ENCODE data around the gene DLL1. TPM values are rescaled to one million over a fixed set of nuclear protein-coding genes. Genes with fewer than 3 reads are reported as not detected.

The DLL1 gene
- total RNA-seq, 1 donor = 0.36 TPM

DNA sequence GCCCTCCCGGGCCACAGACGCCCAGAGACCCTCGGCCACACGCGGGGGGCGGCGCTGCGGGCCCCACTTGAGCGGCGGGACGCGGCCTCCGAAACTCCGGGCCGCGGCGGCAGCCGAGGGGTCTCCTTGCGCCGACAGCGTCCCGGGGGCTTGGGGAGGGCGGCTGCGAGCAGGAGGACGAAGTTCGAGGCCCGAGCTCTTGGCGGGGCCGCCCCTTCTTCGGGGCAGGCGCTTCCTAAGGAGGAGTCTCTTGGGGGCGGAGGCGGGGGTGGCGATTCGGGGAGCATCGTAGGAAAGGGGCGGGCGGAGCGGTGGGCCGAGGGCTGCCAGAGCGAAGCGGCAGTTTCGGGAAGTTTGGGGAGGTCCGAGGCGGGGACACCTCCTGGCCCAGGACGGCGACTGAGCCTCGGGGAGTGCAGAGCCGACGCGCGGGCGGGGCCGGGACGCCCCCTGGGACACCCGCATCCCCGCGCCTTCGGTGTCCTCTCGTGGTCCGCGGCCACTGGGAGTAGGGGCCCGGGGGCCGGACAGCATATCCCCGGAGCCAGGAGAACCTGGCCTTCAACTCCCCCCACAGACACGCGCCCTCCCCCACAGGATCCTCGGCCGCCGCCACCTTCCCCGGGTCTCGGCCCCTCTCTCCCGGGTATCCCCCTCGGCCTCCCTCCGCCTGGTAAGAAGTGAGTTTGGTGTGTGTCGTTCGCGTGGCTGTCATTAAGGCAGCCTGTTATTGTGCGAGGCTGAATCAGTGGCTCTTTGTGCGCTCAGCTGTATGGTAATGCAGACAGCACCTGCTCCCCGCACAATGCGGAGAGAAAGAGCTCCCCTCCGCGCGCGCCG, 613 bp upstream of the DLL1 start:
- Histone ChIP-seq H2AFZ (ENCODE audit: low read length) (no peak overlapping the region), H3K36me3 (ENCODE audit: insufficient read depth, low read length) (no peaks in the 10 kb centered on the region), H3K27ac (ENCODE audit: low read depth, low read length) (no peak overlapping the region), H3K79me2 (ENCODE audit: insufficient read depth, low read length) (no peaks in the 10 kb centered on the region), H3K9me3 (ENCODE audit: low read depth, low read length) (no peaks in the 10 kb centered on the region), H3K4me1 (ENCODE audit: insufficient read depth, low read length) (no peaks in the 10 kb centered on the region), H3K27me3 (ENCODE audit: insufficient read depth, low read length) (peaks cover 89% of the 10 kb centered on the region), H3K4me3 (ENCODE audit: insufficient read depth, low read length) (peak overlapping the region; percentile 35), H4K20me1 (ENCODE audit: insufficient read depth, low read length) (no peaks in the 10 kb centered on the region), H3K4me2 (ENCODE audit: insufficient read depth, low read length) (peak overlapping the region; percentile 57)
- no peak for TF ChIP-seq CTCF (IDR thresholded peaks at IDR 0.05; ENCODE audit: extremely low read depth, low read depth, low read length)
- peak; percentile 76 for DNase-seq (ENCODE audit: insufficient read length, low spot score, missing footprints)

DNA sequence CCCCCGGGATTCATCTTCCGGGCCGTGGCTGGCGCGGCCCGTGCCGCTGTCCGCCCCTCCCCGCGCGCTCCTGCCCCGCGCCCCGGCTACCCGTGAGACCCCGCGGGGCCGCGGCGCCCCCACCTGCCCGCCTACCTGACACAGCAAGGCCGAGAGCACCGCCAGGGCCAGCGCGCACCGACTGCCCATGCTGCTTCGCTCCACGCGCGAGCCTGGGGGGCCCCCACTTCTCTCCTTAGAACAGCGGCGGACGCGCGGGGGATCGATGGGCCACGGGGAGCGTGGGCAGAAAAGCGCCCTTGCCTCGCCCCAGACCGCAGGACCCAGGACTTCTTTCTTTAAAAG, 955 bp downstream of the DLL1 start:
- Histone ChIP-seq H2AFZ (ENCODE audit: low read length) (peak overlapping the region; percentile 59), H3K27me3 (ENCODE audit: insufficient read depth, low read length) (peaks cover 76% of the 10 kb centered on the region)
- no peak for TF ChIP-seq CTCF (IDR thresholded peaks at IDR 0.05; ENCODE audit: extremely low read depth, low read depth, low read length)

GRCh38 chr6:170289180-170289931, 1.5 kb downstream of the DLL1 start:
- peak; percentile 80 for DNase-seq (ENCODE audit: insufficient read length, low spot score, missing footprints)
- Histone ChIP-seq H3K9me3 (ENCODE audit: low read depth, low read length) (no peaks in the 10 kb centered on the region), H3K4me2 (ENCODE audit: insufficient read depth, low read length) (peak overlapping the region; percentile 81), H2AFZ (ENCODE audit: low read length) (no peak overlapping the region), H3K27ac (ENCODE audit: low read depth, low read length) (no peak overlapping the region), H3K27me3 (ENCODE audit: insufficient read depth, low read length) (peaks cover 70% of the 10 kb centered on the region), H3K36me3 (ENCODE audit: insufficient read depth, low read length) (no peaks in the 10 kb centered on the region), H3K4me1 (ENCODE audit: insufficient read depth, low read length) (no peaks in the 10 kb centered on the region), H4K20me1 (ENCODE audit: insufficient read depth, low read length) (no peaks in the 10 kb centered on the region), H3K79me2 (ENCODE audit: insufficient read depth, low read length) (no peaks in the 10 kb centered on the region), H3K4me3 (ENCODE audit: insufficient read depth, low read length) (peak overlapping the region; percentile 75)
- no peak for TF ChIP-seq CTCF (IDR thresholded peaks at IDR 0.05; ENCODE audit: extremely low read depth, low read depth, low read length)

More for the DNA sequence above, 955 bp downstream of the DLL1 start:
- Histone ChIP-seq H3K4me1 (ENCODE audit: insufficient read depth, low read length) (no peaks in the 10 kb centered on the region), H4K20me1 (ENCODE audit: insufficient read depth, low read length) (no peaks in the 10 kb centered on the region), H3K4me3 (ENCODE audit: insufficient read depth, low read length) (peak overlapping the region; percentile 75), H3K79me2 (ENCODE audit: insufficient read depth, low read length) (no peaks in the 10 kb centered on the region), H3K27ac (ENCODE audit: low read depth, low read length) (no peak overlapping the region), H3K9me3 (ENCODE audit: low read depth, low read length) (no peaks in the 10 kb centered on the region), H3K4me2 (ENCODE audit: insufficient read depth, low read length) (peak overlapping the region; percentile 81), H3K36me3 (ENCODE audit: insufficient read depth, low read length) (no peaks in the 10 kb centered on the region)
- no peak for DNase-seq (ENCODE audit: insufficient read length, low spot score, missing footprints)

GRCh38 chr6:170288852-170289179, 2.1 kb downstream of the DLL1 start:
- H3K4me2 ChIP-seq (ENCODE audit: insufficient read depth, low read length) = no peak overlapping the region
- DNase-seq (ENCODE audit: insufficient read length, low spot score, missing footprints) = peak; percentile 45
- H3K36me3 ChIP-seq (ENCODE audit: insufficient read depth, low read length) = no peaks in the 10 kb centered on the region
- H3K27me3 ChIP-seq (ENCODE audit: insufficient read depth, low read length) = peaks cover 65% of the 10 kb centered on the region
- no peaks in the 10 kb centered on the region for H4K20me1 ChIP-seq (ENCODE audit: insufficient read depth, low read length)
- no peak overlapping the region for H3K27ac ChIP-seq (ENCODE audit: low read depth, low read length)
- no peak overlapping the region for H3K4me3 ChIP-seq (ENCODE audit: insufficient read depth, low read length)
- no peak overlapping the region for H2AFZ ChIP-seq (ENCODE audit: low read length)
- no peaks in the 10 kb centered on the region for H3K9me3 ChIP-seq (ENCODE audit: low read depth, low read length)
- no peaks in the 10 kb centered on the region for H3K4me1 ChIP-seq (ENCODE audit: insufficient read depth, low read length)
- TF ChIP-seq CTCF (IDR thresholded peaks at IDR 0.05; ENCODE audit: extremely low read depth, low read depth, low read length) = no peak
- H3K79me2 ChIP-seq (ENCODE audit: insufficient read depth, low read length) = no peaks in the 10 kb centered on the region
